ENCODE data around the gene PCCA.
A peak's percentile ranks its signal among the peaks of the same experiment; 100 is the strongest.

Gene PCCA

DNA sequence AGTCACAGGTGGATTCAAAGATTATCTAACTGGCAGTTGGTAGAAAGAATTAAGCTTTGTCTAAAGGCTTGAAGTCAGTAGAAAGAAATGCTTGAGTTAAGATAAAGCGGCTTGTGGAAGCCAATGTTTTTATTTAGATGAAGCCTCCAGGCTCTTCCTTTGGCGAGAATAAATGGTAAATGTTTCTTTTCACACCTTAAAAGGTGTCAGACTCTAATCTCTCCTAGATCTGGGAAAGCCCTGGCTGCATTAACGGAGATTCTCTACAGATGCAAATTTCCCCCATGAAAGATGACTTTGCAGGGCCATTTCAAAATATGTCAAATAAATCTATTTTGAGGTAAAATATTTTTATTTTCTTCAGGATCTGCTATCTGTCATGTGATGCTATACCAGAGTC lies 37.8 kb upstream of the PCCA start:
- H3K36me3 ChIP-seq (ENCODE audit: control insufficient read depth, insufficient read depth, low read length) = no peaks in the 10 kb centered on the region
- no peaks in the 10 kb centered on the region for H3K27me3 ChIP-seq (ENCODE audit: insufficient read depth, low read length, poor library complexity)
- H2BK5ac ChIP-seq (ENCODE audit: low read length) = peak overlapping the region; percentile 94
- no peak overlapping the region for H4K5ac ChIP-seq (ENCODE audit: low read length)
- no peak overlapping the region for H3K23ac ChIP-seq (ENCODE audit: low read length)
- peak overlapping the region; percentile 96 for H3K4ac ChIP-seq (ENCODE audit: low read depth, low read length)
- H4K8ac ChIP-seq (ENCODE audit: low read depth, low read length) = peak overlapping the region; percentile 95
- H2BK120ac ChIP-seq (ENCODE audit: low read depth, low read length) = peak overlapping the region; percentile 100
- no peak overlapping the region for H2AK5ac ChIP-seq (ENCODE audit: low read length)
- H3K4me2 ChIP-seq (ENCODE audit: low read length) = no peak overlapping the region
- peak overlapping the region; percentile 78 for H3K56ac ChIP-seq (ENCODE audit: low read length)
- no peaks in the 10 kb centered on the region for H3K79me1 ChIP-seq (ENCODE audit: low read length)
- no peak overlapping the region for H3K4me3 ChIP-seq (ENCODE audit: low read length)
- no peak overlapping the region for H3K9ac ChIP-seq (ENCODE audit: low read length)
- peak overlapping the region; percentile 97 for H3K18ac ChIP-seq (ENCODE audit: low read length)
- peak overlapping the region; percentile 100 for H3K27ac ChIP-seq (ENCODE audit: low read depth, low read length)
- peak; percentile 95 for DNase-seq
- no CpG with 5 or more reads among the region's 3 CpGs for WGBS (ENCODE audit: extremely low coverage, insufficient coverage, low lambda C conversion rate)
- peaks cover 6% of the 10 kb centered on the region for H3K4me1 ChIP-seq (ENCODE audit: control insufficient read depth, low read depth, low read length)
- H3K79me2 ChIP-seq (ENCODE audit: control insufficient read depth, insufficient read depth, low read length) = no peaks in the 10 kb centered on the region
- H2BK15ac ChIP-seq (replicated peaks; ENCODE audit: low read depth) = peak overlapping the region; percentile 100

DNA sequence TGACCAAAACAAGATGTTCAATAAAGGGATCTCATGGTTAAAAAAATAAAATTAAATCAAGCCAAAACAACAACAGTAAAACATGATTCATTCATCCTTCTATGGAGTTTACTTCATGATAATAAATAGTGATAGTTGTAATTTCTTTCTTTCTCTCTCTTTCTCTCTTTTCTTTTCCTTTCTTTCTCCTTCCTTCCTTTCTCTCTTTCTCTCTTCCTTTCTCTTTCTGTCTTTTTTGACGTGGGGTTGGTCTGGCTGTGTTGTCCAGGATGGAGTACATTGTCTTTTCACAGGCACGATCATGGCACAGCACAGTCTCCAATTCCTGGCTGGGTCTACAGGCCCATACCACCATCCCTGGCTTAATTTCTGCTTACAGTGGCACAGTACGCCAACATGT lies 29.1 kb upstream of the PCCA start:
- Histone ChIP-seq H2BK120ac (ENCODE audit: low read depth, low read length) (no peak overlapping the region), H3K4ac (ENCODE audit: low read depth, low read length) (no peak overlapping the region), H2BK15ac (replicated peaks; ENCODE audit: low read depth) (no peak overlapping the region), H3K9ac (ENCODE audit: low read length) (no peak overlapping the region), H4K8ac (ENCODE audit: low read depth, low read length) (no peak overlapping the region), H2AK5ac (ENCODE audit: low read length) (no peak overlapping the region), H4K5ac (ENCODE audit: low read length) (no peak overlapping the region), H3K23ac (ENCODE audit: low read length) (no peak overlapping the region), H2BK5ac (ENCODE audit: low read length) (no peak overlapping the region), H3K4me3 (ENCODE audit: low read length) (no peak overlapping the region), H3K18ac (ENCODE audit: low read length) (no peak overlapping the region), H3K27me3 (ENCODE audit: insufficient read depth, low read length, poor library complexity) (no peaks in the 10 kb centered on the region), H3K27ac (ENCODE audit: low read depth, low read length) (no peak overlapping the region), H3K4me1 (ENCODE audit: control insufficient read depth, low read depth, low read length) (no peaks in the 10 kb centered on the region), H3K4me2 (ENCODE audit: low read length) (no peak overlapping the region), H3K56ac (ENCODE audit: low read length) (no peak overlapping the region), H3K79me2 (ENCODE audit: control insufficient read depth, insufficient read depth, low read length) (no peaks in the 10 kb centered on the region), H3K79me1 (ENCODE audit: low read length) (no peaks in the 10 kb centered on the region), H3K36me3 (ENCODE audit: control insufficient read depth, insufficient read depth, low read length) (no peaks in the 10 kb centered on the region)
- no peak for DNase-seq
- WGBS (ENCODE audit: extremely low coverage, insufficient coverage, low lambda C conversion rate) = no CpG with 5 or more reads among the region's 3 CpGs

DNA sequence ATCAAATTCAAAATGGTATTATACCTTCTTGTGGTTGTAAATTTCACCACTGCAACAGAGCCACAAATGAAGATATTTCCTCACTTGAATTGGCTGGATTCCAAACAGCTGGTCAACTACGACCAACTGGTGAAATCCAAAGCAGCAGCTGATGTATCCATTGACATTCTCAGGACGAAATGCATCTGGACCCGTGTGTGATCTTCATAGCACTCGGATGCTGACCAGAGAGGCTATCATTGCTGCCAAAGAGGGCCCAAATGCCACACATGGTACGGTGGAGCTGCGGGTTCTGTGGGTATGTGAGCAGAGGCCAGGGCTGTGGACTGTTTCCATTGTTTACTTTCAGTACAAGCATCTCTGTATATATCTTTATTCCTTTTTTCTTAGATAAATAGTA lies 25.6 kb upstream of the PCCA start:
- H3K4me3 ChIP-seq (ENCODE audit: low read length) = no peak overlapping the region
- H3K79me1 ChIP-seq (ENCODE audit: low read length) = no peaks in the 10 kb centered on the region
- H3K4me1 ChIP-seq (ENCODE audit: control insufficient read depth, low read depth, low read length) = no peaks in the 10 kb centered on the region
- no peaks in the 10 kb centered on the region for H3K36me3 ChIP-seq (ENCODE audit: control insufficient read depth, insufficient read depth, low read length)
- H3K56ac ChIP-seq (ENCODE audit: low read length) = no peak overlapping the region
- WGBS (ENCODE audit: extremely low coverage, insufficient coverage, low lambda C conversion rate) = no CpG with 5 or more reads among the region's 6 CpGs
- H3K4me2 ChIP-seq (ENCODE audit: low read length) = no peak overlapping the region
- no peak overlapping the region for H3K27ac ChIP-seq (ENCODE audit: low read depth, low read length)
- no peaks in the 10 kb centered on the region for H3K27me3 ChIP-seq (ENCODE audit: insufficient read depth, low read length, poor library complexity)
- no peak overlapping the region for H2BK120ac ChIP-seq (ENCODE audit: low read depth, low read length)
- no peak overlapping the region for H2BK5ac ChIP-seq (ENCODE audit: low read length)
- DNase-seq = no peak
- H2BK15ac ChIP-seq (replicated peaks; ENCODE audit: low read depth) = no peak overlapping the region
- no peaks in the 10 kb centered on the region for H3K79me2 ChIP-seq (ENCODE audit: control insufficient read depth, insufficient read depth, low read length)
- H2AK5ac ChIP-seq (ENCODE audit: low read length) = no peak overlapping the region
- no peak overlapping the region for H3K23ac ChIP-seq (ENCODE audit: low read length)
- no peak overlapping the region for H3K4ac ChIP-seq (ENCODE audit: low read depth, low read length)
- no peak overlapping the region for H3K9ac ChIP-seq (ENCODE audit: low read length)
- H3K18ac ChIP-seq (ENCODE audit: low read length) = no peak overlapping the region
- H4K5ac ChIP-seq (ENCODE audit: low read length) = no peak overlapping the region
- no peak overlapping the region for H4K8ac ChIP-seq (ENCODE audit: low read depth, low read length)

DNA sequence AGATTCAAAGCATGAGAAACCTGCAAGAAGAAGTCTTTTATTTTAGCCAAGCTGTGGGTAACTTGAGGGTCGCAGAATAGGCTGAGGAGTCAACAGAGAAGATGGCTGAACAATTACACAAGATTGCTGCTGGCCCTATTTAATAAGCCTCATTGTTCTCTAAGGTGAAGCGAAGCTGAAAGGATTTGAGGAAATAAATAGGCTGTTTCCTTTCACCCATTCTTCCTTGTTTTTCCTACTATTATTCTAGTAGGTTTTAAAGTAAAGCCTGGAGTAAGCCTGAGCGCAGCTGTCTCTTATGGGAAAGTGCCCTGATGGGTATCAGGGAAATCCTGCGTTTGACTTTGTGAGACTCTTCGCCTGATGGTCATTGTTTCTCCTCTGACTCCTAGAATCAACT lies 25.0 kb upstream of the PCCA start:
- Histone ChIP-seq H2BK5ac (ENCODE audit: low read length) (no peak overlapping the region), H3K36me3 (ENCODE audit: control insufficient read depth, insufficient read depth, low read length) (no peaks in the 10 kb centered on the region), H3K9ac (ENCODE audit: low read length) (no peak overlapping the region), H3K23ac (ENCODE audit: low read length) (no peak overlapping the region), H2AK5ac (ENCODE audit: low read length) (no peak overlapping the region), H3K27ac (ENCODE audit: low read depth, low read length) (no peak overlapping the region), H3K4me3 (ENCODE audit: low read length) (no peak overlapping the region), H3K18ac (ENCODE audit: low read length) (no peak overlapping the region), H4K8ac (ENCODE audit: low read depth, low read length) (no peak overlapping the region), H3K4ac (ENCODE audit: low read depth, low read length) (no peak overlapping the region), H2BK120ac (ENCODE audit: low read depth, low read length) (no peak overlapping the region), H2BK15ac (replicated peaks; ENCODE audit: low read depth) (no peak overlapping the region), H3K79me2 (ENCODE audit: control insufficient read depth, insufficient read depth, low read length) (no peaks in the 10 kb centered on the region), H3K27me3 (ENCODE audit: insufficient read depth, low read length, poor library complexity) (no peaks in the 10 kb centered on the region), H3K4me2 (ENCODE audit: low read length) (no peak overlapping the region), H3K56ac (ENCODE audit: low read length) (no peak overlapping the region), H3K79me1 (ENCODE audit: low read length) (no peaks in the 10 kb centered on the region), H4K5ac (ENCODE audit: low read length) (no peak overlapping the region), H3K4me1 (ENCODE audit: control insufficient read depth, low read depth, low read length) (no peaks in the 10 kb centered on the region)
- no CpG with 5 or more reads among the region's 5 CpGs for WGBS (ENCODE audit: extremely low coverage, insufficient coverage, low lambda C conversion rate)
- DNase-seq = no peak

DNA sequence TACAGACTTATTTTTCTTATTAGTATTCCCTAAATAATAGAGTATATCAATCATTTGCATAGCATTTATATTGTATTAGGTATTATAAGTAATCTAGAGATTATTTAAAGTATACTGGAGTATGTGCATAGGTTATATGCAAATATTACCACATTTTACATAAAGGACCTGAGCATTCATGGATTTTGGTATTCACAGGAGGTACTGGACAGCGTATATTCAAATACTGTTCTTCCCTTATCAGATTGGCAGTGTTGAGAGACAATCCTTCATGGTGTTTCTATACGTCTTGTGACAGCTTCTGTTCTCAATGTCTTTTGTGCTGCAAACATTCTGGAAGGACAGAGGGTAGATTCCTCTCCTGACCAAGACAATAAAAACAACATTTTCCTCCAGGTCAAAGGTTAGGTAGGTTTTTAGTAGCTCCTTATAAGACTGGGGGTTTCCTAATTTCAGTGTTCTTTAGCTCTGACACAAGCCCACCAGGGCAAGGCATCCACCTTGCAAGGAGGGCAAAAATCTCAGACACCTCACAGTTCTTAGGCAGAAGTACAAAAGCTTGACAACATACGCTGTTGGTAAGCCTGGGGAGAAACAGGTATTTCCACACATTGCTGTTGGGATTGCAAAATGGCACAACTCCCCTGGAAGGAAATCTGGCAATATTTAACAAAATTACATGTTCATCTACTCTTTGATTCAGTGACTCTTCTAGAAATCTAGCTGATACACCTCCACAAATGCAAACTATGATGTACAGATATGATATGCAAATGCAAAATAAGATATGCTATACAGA lies 20.6 kb upstream of the PCCA start:
- no peak overlapping the region for H3K23ac ChIP-seq (ENCODE audit: low read length)
- no peaks in the 10 kb centered on the region for H3K27me3 ChIP-seq (ENCODE audit: insufficient read depth, low read length, poor library complexity)
- no peak overlapping the region for H3K18ac ChIP-seq (ENCODE audit: low read length)
- no peaks in the 10 kb centered on the region for H3K79me1 ChIP-seq (ENCODE audit: low read length)
- H3K4me2 ChIP-seq (ENCODE audit: low read length) = no peak overlapping the region
- H3K79me2 ChIP-seq (ENCODE audit: control insufficient read depth, insufficient read depth, low read length) = no peaks in the 10 kb centered on the region
- H3K4ac ChIP-seq (ENCODE audit: low read depth, low read length) = no peak overlapping the region
- no peak overlapping the region for H2BK120ac ChIP-seq (ENCODE audit: low read depth, low read length)
- H4K8ac ChIP-seq (ENCODE audit: low read depth, low read length) = no peak overlapping the region
- H4K5ac ChIP-seq (ENCODE audit: low read length) = no peak overlapping the region
- H3K36me3 ChIP-seq (ENCODE audit: control insufficient read depth, insufficient read depth, low read length) = no peaks in the 10 kb centered on the region
- DNase-seq = no peak
- H3K56ac ChIP-seq (ENCODE audit: low read length) = no peak overlapping the region
- WGBS (ENCODE audit: extremely low coverage, insufficient coverage, low lambda C conversion rate) = no CpG with 5 or more reads among the region's 3 CpGs
- H3K27ac ChIP-seq (ENCODE audit: low read depth, low read length) = no peak overlapping the region
- H3K9ac ChIP-seq (ENCODE audit: low read length) = no peak overlapping the region
- no peaks in the 10 kb centered on the region for H3K4me1 ChIP-seq (ENCODE audit: control insufficient read depth, low read depth, low read length)
- no peak overlapping the region for H2BK5ac ChIP-seq (ENCODE audit: low read length)
- no peak overlapping the region for H2AK5ac ChIP-seq (ENCODE audit: low read length)
- H3K4me3 ChIP-seq (ENCODE audit: low read length) = no peak overlapping the region
- no peak overlapping the region for H2BK15ac ChIP-seq (replicated peaks; ENCODE audit: low read depth)

GRCh38 chr13:100069278-100069677 lies 19.6 kb upstream of the PCCA start:
- Histone ChIP-seq H3K9ac (ENCODE audit: low read length) (no peak overlapping the region), H3K4ac (ENCODE audit: low read depth, low read length) (no peak overlapping the region), H4K5ac (ENCODE audit: low read length) (no peak overlapping the region), H2BK5ac (ENCODE audit: low read length) (no peak overlapping the region), H3K36me3 (ENCODE audit: control insufficient read depth, insufficient read depth, low read length) (no peaks in the 10 kb centered on the region), H3K23ac (ENCODE audit: low read length) (no peak overlapping the region), H3K4me3 (ENCODE audit: low read length) (no peak overlapping the region), H3K18ac (ENCODE audit: low read length) (no peak overlapping the region), H4K8ac (ENCODE audit: low read depth, low read length) (no peak overlapping the region), H3K27me3 (ENCODE audit: insufficient read depth, low read length, poor library complexity) (no peaks in the 10 kb centered on the region), H3K79me1 (ENCODE audit: low read length) (no peaks in the 10 kb centered on the region), H2BK120ac (ENCODE audit: low read depth, low read length) (no peak overlapping the region), H3K4me1 (ENCODE audit: control insufficient read depth, low read depth, low read length) (no peaks in the 10 kb centered on the region), H3K4me2 (ENCODE audit: low read length) (no peak overlapping the region), H3K27ac (ENCODE audit: low read depth, low read length) (no peak overlapping the region), H3K79me2 (ENCODE audit: control insufficient read depth, insufficient read depth, low read length) (no peaks in the 10 kb centered on the region), H3K56ac (ENCODE audit: low read length) (no peak overlapping the region), H2AK5ac (ENCODE audit: low read length) (no peak overlapping the region), H2BK15ac (replicated peaks; ENCODE audit: low read depth) (no peak overlapping the region)
- no CpG with 5 or more reads among the region's 1 CpG for WGBS (ENCODE audit: extremely low coverage, insufficient coverage, low lambda C conversion rate)
- DNase-seq = no peak

Data from mesendoderm (in vitro differentiated cells).